ENCODE data around the gene MID1.

MID1 gene

DNA sequence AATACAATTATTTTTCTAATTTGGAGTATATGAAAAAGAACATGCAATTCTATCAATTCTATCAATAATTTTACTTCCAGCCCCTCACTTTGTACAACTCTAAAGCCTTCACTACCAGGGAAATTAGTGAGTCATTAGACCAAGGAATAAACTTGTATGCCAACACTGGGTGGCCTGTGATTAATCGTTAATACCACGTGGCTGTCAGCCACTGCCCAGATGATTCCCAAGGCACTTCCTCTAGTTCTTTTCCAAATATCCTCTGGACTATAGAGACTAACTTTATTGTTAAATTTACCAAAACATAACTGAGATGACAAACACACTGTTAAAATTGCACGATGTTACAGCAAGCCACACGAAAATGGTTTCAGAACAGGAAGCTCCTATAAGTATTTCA, 45.7 kb downstream of the MID1 start:
- no peak for FAIRE-seq

GRCh38 chrX:10571260-10571659, 49.1 kb downstream of the MID1 start:
- FAIRE-seq = peak; percentile 5

GRCh38 chrX:10570601-10571000, 49.8 kb downstream of the MID1 start:
- FAIRE-seq = no peak

DNA sequence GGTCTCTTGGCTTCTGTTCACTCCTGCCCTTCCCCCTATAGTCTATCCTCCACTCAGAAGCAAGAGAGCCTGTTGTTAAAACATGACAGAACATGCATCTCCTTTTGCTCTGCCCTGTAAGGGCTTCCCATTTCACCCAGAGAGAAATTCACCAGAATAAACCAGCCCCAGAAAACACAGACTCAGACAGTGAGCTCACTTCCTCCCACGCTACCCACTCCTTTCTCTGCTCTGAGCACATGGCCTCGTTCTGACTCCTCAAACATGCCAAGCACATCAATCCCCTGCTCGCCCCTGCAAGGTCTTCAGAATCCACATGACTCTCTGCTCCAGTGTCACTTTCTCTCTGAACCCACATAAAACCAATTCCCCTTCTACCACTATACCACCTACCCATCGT, 50.4 kb downstream of the MID1 start:
- no peak for FAIRE-seq

- no peak for FAIRE-seq
Observed at GRCh38 chrX:10568428-10568827, 52.0 kb downstream of the MID1 start.

GRCh38 chrX:10567136-10567535, 53.2 kb downstream of the MID1 start:
- no peak for FAIRE-seq

DNA sequence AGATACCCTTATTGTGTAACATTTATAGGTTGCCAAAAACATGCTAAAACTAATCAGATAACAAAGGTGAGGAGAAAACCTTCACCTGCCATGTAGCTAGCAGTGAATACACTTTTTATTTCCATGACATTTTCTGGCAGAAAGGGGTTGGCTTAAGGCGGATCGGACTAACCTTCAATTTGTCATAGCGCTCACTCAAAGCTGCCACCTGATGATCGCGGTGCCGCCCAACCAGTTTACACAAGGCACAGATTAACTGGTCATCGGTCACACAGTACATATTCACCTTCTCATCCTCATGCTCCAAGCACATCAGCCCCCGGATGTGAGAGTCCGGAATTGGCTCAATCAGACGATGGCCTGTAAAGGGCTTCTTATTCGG, 53.7 kb downstream of the MID1 start:
- no peak for FAIRE-seq

DNA sequence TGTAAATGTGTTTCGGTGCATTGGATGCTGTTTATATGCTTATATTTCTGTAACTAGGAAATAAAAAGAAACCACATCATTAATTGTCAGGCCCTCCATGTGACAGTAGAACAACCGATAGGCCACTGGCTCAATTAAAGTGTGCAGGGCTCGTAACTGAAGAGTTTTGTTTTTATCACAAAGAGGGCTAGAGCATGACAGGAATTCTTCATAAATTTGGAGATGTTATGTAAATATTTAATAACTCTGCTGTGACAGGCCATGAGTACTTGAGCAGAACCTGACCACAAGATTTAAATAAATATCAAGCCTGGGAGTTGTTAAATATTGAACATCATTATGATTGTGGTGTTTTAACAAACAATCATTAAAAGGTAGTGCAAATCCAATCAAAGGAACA, 55.9 kb downstream of the MID1 start:
- no peak for FAIRE-seq

GRCh38 chrX:10557166-10557565, 63.2 kb downstream of the MID1 start:
- FAIRE-seq = no peak

DNA sequence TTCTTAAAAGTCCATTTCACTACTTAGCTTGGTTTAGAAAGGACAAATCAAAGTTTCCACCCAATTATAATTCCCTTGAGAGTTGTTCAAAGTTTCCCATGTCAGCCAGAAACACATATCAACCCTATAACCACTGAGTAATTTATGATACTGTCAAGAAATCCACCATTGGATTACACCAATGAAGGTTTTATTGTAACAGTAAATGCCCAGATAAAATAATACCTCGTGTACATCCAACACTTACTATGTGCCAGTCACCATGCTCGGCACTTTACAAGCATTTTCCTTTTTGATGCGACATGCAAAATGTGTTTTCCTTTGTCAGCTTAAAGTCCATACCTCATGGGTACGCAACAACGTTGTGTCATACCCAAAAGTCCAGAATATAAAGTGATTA, 64.0 kb downstream of the MID1 start:
- no peak for FAIRE-seq

GRCh38 chrX:10555846-10556245, 64.5 kb downstream of the MID1 start:
- no peak for FAIRE-seq

GRCh38 chrX:10554612-10555270, 65.6 kb downstream of the MID1 start:
- FAIRE-seq = no peak

DNA sequence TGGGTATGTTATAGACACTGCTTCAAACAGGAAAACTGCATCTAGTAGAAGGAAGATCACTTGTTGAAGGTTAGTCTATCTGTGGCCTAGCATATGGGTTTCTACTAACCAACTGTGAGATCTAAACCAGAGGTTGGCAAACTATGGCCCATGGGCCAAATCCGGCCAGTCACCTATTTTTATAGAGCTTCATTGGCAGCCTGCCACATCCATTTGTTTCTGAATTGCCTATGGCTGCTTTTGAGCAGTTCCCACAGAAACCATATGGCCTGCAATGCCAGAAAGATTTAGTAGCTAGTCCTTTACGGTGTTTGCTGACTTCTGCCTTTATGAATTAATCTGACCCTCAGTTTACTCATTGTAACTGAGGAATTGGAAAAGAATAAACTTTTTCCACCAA, 71.1 kb downstream of the MID1 start:
- FAIRE-seq = no peak

GRCh38 chrX:10548688-10549087, 71.7 kb downstream of the MID1 start:
- FAIRE-seq = no peak

- FAIRE-seq = no peak
Observed at GRCh38 chrX:10545882-10546281, 74.5 kb downstream of the MID1 start.

DNA sequence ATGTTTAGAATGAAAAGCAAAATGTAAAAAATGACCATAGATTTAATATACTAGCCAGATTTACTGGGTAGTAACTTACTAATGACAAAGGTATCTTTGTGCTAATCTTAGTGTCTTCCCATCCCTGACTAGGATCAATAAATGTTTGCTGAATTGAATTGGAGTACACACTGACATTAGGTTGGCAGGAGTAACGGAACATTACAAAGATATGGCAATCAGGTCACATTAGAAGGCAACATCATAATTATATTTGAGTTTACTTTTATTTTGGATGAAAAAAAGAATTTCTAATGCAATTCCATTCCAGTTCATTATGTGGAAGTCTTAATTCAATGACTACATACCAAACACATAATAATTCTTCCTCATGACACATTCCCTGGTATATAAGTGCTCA, 77.8 kb downstream of the MID1 start:
- FAIRE-seq = no peak

GRCh38 chrX:10538831-10539230, 81.6 kb downstream of the MID1 start:
- no peak for FAIRE-seq

GRCh38 chrX:10537308-10537707, 83.1 kb downstream of the MID1 start:
- FAIRE-seq = no peak

- no peak for FAIRE-seq
Observed at GRCh38 chrX:10536744-10537143, 83.6 kb downstream of the MID1 start.

- FAIRE-seq = no peak
Observed at GRCh38 chrX:10534611-10535010, 85.8 kb downstream of the MID1 start.

GRCh38 chrX:10533696-10534365, 86.6 kb downstream of the MID1 start:
- no peak for FAIRE-seq

DNA sequence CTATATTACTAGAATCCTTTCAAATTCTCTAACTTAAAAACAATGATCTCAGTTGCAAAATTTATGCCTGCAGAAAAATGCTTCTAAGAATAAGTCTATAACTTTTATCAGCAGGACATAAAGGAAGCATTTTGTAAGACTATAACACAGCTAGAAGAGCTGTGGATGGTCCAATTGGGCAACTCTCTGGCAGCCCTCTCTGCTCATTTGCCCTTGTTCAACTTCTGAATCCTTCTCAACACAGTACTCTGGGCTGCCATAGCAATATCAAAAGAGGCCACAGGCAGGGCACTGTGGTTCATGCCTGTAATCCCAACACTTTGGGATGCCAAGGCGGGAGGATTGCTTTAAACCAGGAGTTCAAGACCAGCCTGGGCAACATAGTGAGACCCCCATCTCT, 88.5 kb downstream of the MID1 start:
- no peak for FAIRE-seq

GRCh38 chrX:10529344-10529743, 91.0 kb downstream of the MID1 start:
- no peak for FAIRE-seq

- FAIRE-seq = no peak
Observed at GRCh38 chrX:10526451-10526850, 93.9 kb downstream of the MID1 start.
